Nephron progenitor cell (in vitro differentiated cells): ENCODE results near the gene SPPL2B.

Experiments
- DNase-seq: peaks from one replicate; pipeline ENCODE4 v3.0.0; 2021
- H3K27ac Mint-ChIP-seq: 2 replicates; pipeline ENCODE4 v1.8.0; 2021; ENCODE audit warnings: mild to moderate bottlenecking, moderate library complexity, mixed read lengths
- H3K27me3 Mint-ChIP-seq: 2 replicates; pipeline ENCODE4 v1.8.0; 2021; ENCODE audit warnings: mild to moderate bottlenecking, low read depth, mixed read lengths; ENCODE audit not compliant: poor library complexity
- H3K36me3 Mint-ChIP-seq: 2 replicates; pipeline ENCODE4 v1.8.0; 2021; ENCODE audit warnings: low read depth, mixed read lengths
- H3K4me1 Mint-ChIP-seq: 2 replicates; pipeline ENCODE4 v1.8.0; 2021; ENCODE audit warnings: mixed read lengths
- H3K4me3 Mint-ChIP-seq: 2 replicates; pipeline ENCODE4 v1.8.0; 2021; ENCODE audit warnings: mild to moderate bottlenecking, moderate library complexity, mixed read lengths
- H3K9me3 Mint-ChIP-seq: 2 replicates; pipeline ENCODE4 v1.8.0; 2021; ENCODE audit warnings: mild to moderate bottlenecking, moderate library complexity, mixed read lengths
- CTCF ChIP-seq: fragments of 200-600 bp; sonication (generic); IDR thresholded peaks from 2 replicates; pipeline ENCODE4 v1.5.0; 2021; ENCODE audit warnings: antibody characterized with exemption

Gene SPPL2B

GRCh38 chr19:2365201-2365970 is 36.9 kb downstream of the SPPL2B start:
- Mint-ChIP-seq H3K4me1 (peaks cover 19% of the 10 kb centered on the region), H3K27me3 (peaks cover 19% of the 10 kb centered on the region), H3K9me3 (peaks cover 24% of the 10 kb centered on the region), H3K4me3 (peak overlapping the region; percentile 3), H3K36me3 (no peaks in the 10 kb centered on the region), H3K27ac (peak overlapping the region; percentile 30)
- TF ChIP-seq CTCF, result no peak
- DNase-seq, result no peak

- Mint-ChIP-seq H3K27me3 (peaks cover 9% of the 10 kb centered on the region), H3K4me1 (peaks cover 24% of the 10 kb centered on the region), H3K9me3 (peaks cover 18% of the 10 kb centered on the region), H3K36me3 (no peaks in the 10 kb centered on the region), H3K27ac (no peak overlapping the region), H3K4me3 (no peak overlapping the region)
- no peak for TF ChIP-seq CTCF
- no peak for DNase-seq
Observed at GRCh38 chr19:2371656-2372055, 43.2 kb downstream of the SPPL2B start.

- DNase-seq, result no peak
- peak overlapping the region; percentile 75 for H3K27ac Mint-ChIP-seq
- no peaks in the 10 kb centered on the region for H3K36me3 Mint-ChIP-seq
- no peak for TF ChIP-seq CTCF
- no peak overlapping the region for H3K4me3 Mint-ChIP-seq
- peaks cover 29% of the 10 kb centered on the region for H3K4me1 Mint-ChIP-seq
- H3K9me3 Mint-ChIP-seq, result peaks cover 14% of the 10 kb centered on the region
- peaks cover 9% of the 10 kb centered on the region for H3K27me3 Mint-ChIP-seq
Observed at GRCh38 chr19:2372076-2372612, 43.7 kb downstream of the SPPL2B start.

- TF ChIP-seq CTCF, result no peak
Observed at GRCh38 chr19:2374808-2375207, 46.3 kb downstream of the SPPL2B start.

GRCh38 chr19:2375353-2376121 is 47.1 kb downstream of the SPPL2B start:
- H3K4me1 Mint-ChIP-seq, result peaks cover 24% of the 10 kb centered on the region
- H3K27me3 Mint-ChIP-seq, result peaks cover 13% of the 10 kb centered on the region
- TF ChIP-seq CTCF, result no peak
- H3K9me3 Mint-ChIP-seq, result peaks cover 26% of the 10 kb centered on the region
- no peak overlapping the region for H3K27ac Mint-ChIP-seq
- H3K4me3 Mint-ChIP-seq, result no peak overlapping the region
- H3K36me3 Mint-ChIP-seq, result no peaks in the 10 kb centered on the region
- no peak for DNase-seq

More at GRCh38 chr19:2374808-2375207, 46.3 kb downstream of the SPPL2B start:
- H3K9me3 Mint-ChIP-seq, result peaks cover 25% of the 10 kb centered on the region
- H3K36me3 Mint-ChIP-seq, result no peaks in the 10 kb centered on the region
- no peak overlapping the region for H3K4me3 Mint-ChIP-seq
- no peak for DNase-seq
- H3K4me1 Mint-ChIP-seq, result peaks cover 24% of the 10 kb centered on the region
- H3K27me3 Mint-ChIP-seq, result peaks cover 13% of the 10 kb centered on the region
- H3K27ac Mint-ChIP-seq, result no peak overlapping the region
